ENCODE measurements around the gene FLNB. TPM values are rescaled to one million over a fixed set of nuclear protein-coding genes. Genes with fewer than 3 reads are reported as not detected.

Gene FLNB
- total RNA-seq, 1 experiment from 2014 or later: 315 TPM

DNA sequence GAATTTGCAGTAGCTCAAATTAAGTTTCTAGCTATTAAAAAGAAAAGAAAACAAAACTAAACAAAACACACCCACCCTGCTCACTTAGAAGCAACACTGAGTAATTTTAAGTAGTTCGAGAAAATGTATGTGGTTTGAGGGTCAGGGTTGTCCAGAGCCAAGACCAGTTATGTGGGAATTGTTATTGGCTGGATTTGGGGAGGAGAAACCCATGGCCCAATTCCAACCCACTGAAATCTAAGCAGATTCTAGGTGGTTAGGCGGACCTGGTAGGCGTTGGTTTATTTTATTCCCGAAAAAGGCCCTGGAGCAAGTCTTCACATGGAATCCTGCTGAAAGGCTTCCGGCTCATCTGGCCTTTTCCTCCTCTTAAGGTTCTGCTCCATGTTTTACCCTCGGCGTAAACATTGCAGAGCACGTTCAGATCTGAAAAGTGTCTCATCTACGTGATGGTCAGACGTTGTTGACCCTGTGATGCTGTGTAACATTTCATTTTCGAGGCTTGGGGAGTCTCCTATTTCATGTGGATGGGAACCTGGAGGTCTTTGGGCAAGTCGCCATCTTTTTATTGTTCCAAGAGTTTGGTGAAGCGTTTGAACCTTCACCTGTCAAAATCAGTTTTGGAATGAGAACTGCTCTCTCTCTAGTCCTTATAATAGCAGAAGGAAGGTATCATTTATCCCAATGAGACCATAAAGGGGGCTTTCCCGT, 64.0 kb downstream of the FLNB start:
- no peak overlapping the region for H3K4me3 ChIP-seq (ENCODE audit: low read depth, low read length)
- ChIA-PET POLR2A (no interaction called here), CTCF (no interaction called here)
- BruUV-seq (replicated peaks): no TSS peak
- Mint-ChIP-seq H3K36me3 (ENCODE audit: insufficient read depth, unreplicated experiment) (peaks cover 81% of the 10 kb centered on the region), H3K4me1 (ENCODE audit: low read depth, unreplicated experiment) (peaks cover 48% of the 10 kb centered on the region), H3K9me3 (ENCODE audit: unreplicated experiment) (no peaks in the 10 kb centered on the region), H3K27me3 (ENCODE audit: insufficient read depth, unreplicated experiment) (no peaks in the 10 kb centered on the region), H3K4me3 (ENCODE audit: unreplicated experiment) (no peak overlapping the region), H3K27ac (ENCODE audit: unreplicated experiment) (peak overlapping the region; percentile 57)
- no peaks in the 10 kb centered on the region; the same call in 1 of the 2 replicates for H3K36me3 ChIP-seq (ENCODE audit: control insufficient read depth, insufficient read depth, low read length)
- H3K9me3 ChIP-seq: no peaks in the 10 kb centered on the region
- intact Hi-C loops (cut with micrococcal nuclease; ENCODE audit: unreplicated experiment): no loop called here
- DNase-seq: no peak
- peaks cover 75% of the 10 kb centered on the region for H3K4me1 ChIP-seq
- TF ChIP-seq, protein P1, sequence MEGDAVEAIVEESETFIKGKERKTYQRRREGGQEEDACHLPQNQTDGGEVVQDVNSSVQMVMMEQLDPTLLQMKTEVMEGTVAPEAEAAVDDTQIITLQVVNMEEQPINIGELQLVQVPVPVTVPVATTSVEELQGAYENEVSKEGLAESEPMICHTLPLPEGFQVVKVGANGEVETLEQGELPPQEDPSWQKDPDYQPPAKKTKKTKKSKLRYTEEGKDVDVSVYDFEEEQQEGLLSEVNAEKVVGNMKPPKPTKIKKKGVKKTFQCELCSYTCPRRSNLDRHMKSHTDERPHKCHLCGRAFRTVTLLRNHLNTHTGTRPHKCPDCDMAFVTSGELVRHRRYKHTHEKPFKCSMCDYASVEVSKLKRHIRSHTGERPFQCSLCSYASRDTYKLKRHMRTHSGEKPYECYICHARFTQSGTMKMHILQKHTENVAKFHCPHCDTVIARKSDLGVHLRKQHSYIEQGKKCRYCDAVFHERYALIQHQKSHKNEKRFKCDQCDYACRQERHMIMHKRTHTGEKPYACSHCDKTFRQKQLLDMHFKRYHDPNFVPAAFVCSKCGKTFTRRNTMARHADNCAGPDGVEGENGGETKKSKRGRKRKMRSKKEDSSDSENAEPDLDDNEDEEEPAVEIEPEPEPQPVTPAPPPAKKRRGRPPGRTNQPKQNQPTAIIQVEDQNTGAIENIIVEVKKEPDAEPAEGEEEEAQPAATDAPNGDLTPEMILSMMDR (IDR thresholded peaks at IDR 0.05; ENCODE audit: insufficient read depth in 1 of 2, low read depth in 1 of 2, low read length in 1 of 2, severe bottlenecking in 1 of 2, unreplicated experiment in 1 of 2): no peak
- H3K27me3 ChIP-seq (replicated peaks; ENCODE audit: control insufficient read depth, insufficient read depth, low read length): no peaks in the 10 kb centered on the region

DNA sequence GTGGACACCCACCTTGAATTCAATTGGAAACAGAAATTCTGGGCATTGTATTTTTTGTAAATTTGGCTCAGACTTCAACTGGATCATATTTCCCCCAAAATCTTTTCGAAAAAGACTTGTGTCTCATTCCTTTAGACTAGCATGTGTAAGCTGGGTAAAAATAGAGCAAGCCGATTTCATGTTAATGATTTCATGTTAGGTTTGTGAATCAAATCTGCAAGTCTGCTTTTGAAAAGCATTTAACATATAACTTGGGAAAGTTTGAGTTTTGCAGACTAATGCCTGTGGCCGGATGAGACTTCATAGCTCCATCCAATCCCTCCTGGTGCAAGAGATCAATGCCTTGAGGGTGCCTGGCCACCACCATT, 64.5 kb downstream of the FLNB start:
- CTCF ChIA-PET: interaction anchor here (0.7 kb wide), 1 partner anchor 13 kb away, joined by 3 read pairs; no protein-coding TSS in a partner anchor
- Histone ChIP-seq H3K36me3 (ENCODE audit: control insufficient read depth, insufficient read depth, low read length) (no peaks in the 10 kb centered on the region; the same call in 1 of the 2 replicates), H3K4me3 (ENCODE audit: low read depth, low read length) (no peak overlapping the region), H3K27me3 (replicated peaks; ENCODE audit: control insufficient read depth, insufficient read depth, low read length) (no peaks in the 10 kb centered on the region), H3K9me3 (no peaks in the 10 kb centered on the region), H3K4me1 (peaks cover 70% of the 10 kb centered on the region)
- no peak for DNase-seq
- H3K36me3 Mint-ChIP-seq (ENCODE audit: insufficient read depth, unreplicated experiment): peaks cover 83% of the 10 kb centered on the region
- H3K27ac Mint-ChIP-seq (ENCODE audit: unreplicated experiment): no peak overlapping the region
- peaks cover 45% of the 10 kb centered on the region for H3K4me1 Mint-ChIP-seq (ENCODE audit: low read depth, unreplicated experiment)
- intact Hi-C loops (cut with micrococcal nuclease; ENCODE audit: unreplicated experiment): no loop called here
- H3K27me3 Mint-ChIP-seq (ENCODE audit: insufficient read depth, unreplicated experiment): no peaks in the 10 kb centered on the region
- no TSS peak for BruUV-seq (replicated peaks)
- H3K4me3 Mint-ChIP-seq (ENCODE audit: unreplicated experiment): no peak overlapping the region
- POLR2A ChIA-PET: no interaction called here
- H3K9me3 Mint-ChIP-seq (ENCODE audit: unreplicated experiment): no peaks in the 10 kb centered on the region
- TF ChIP-seq, protein P1 (IDR thresholded peaks at IDR 0.05; ENCODE audit: insufficient read depth in 1 of 2, low read depth in 1 of 2, low read length in 1 of 2, severe bottlenecking in 1 of 2, unreplicated experiment in 1 of 2): no peak

DNA sequence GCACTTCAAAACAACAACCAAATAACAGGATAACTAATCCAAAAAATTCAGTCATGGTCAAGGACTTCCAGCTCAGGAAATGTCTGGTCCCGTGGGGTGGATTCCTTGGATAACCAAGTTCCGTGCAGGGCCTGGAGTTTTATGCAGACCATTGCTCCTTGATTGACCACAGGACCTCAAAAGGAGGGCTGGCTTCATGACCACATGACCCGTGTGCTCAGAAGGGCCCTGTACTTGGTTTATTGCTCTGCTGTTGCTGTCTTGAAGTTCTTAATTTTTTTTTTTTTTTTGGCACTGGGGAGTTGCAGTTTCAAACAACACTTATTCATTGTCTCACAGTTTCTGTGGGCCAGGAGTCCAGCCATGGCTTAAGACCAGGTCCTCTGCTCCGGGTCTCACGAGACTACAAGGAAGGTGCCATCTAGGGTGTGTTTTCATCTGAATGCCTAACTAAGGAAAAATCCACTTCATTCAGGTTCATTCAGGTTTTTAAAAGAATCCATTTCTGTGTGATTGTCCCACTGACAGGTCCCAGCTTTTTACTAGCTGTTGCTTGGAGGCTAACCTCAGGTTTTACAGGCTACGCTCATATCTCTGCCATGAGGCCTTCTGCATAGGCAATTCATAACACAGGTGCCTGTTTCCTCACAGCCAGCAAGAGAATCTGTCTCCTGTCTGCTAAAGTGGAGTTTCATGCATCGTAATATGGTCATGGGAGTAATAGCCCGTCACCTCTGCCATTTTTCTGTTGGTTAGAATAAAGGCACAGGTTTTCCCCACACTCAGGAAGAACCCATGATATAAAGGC, 65.3 kb downstream of the FLNB start:
- no peak overlapping the region for H3K4me3 ChIP-seq (ENCODE audit: low read depth, low read length)
- ChIA-PET CTCF (interaction anchor here (0.7 kb wide), 1 partner anchor 13 kb away, joined by 3 read pairs; no protein-coding TSS in a partner anchor), POLR2A (no interaction called here)
- DNase-seq: no peak
- Mint-ChIP-seq H3K36me3 (ENCODE audit: insufficient read depth, unreplicated experiment) (peaks cover 83% of the 10 kb centered on the region), H3K27me3 (ENCODE audit: insufficient read depth, unreplicated experiment) (no peaks in the 10 kb centered on the region), H3K9me3 (ENCODE audit: unreplicated experiment) (no peaks in the 10 kb centered on the region), H3K27ac (ENCODE audit: unreplicated experiment) (peak overlapping the region; percentile 13), H3K4me1 (ENCODE audit: low read depth, unreplicated experiment) (peaks cover 37% of the 10 kb centered on the region), H3K4me3 (ENCODE audit: unreplicated experiment) (no peak overlapping the region)
- BruUV-seq (replicated peaks): no TSS peak
- intact Hi-C loops (cut with micrococcal nuclease; ENCODE audit: unreplicated experiment): no loop called here
- peaks cover 62% of the 10 kb centered on the region for H3K4me1 ChIP-seq
- H3K27me3 ChIP-seq (replicated peaks; ENCODE audit: control insufficient read depth, insufficient read depth, low read length): no peaks in the 10 kb centered on the region
- no peaks in the 10 kb centered on the region; the same call in 1 of the 2 replicates for H3K36me3 ChIP-seq (ENCODE audit: control insufficient read depth, insufficient read depth, low read length)
- H3K9me3 ChIP-seq: no peaks in the 10 kb centered on the region
- TF ChIP-seq, protein P1 (IDR thresholded peaks at IDR 0.05; ENCODE audit: insufficient read depth in 1 of 2, low read depth in 1 of 2, low read length in 1 of 2, severe bottlenecking in 1 of 2, unreplicated experiment in 1 of 2): no peak

Measured in Caco-2 (cell line).